Gastrocnemius medialis (tissue), 4 donors: Measurements from ENCODE around the gene RNF128. TPM values are rescaled to one million over a fixed set of nuclear protein-coding genes. Genes with fewer than 3 reads are reported as not detected.

ENCODE experiments used
- ATAC-seq, 2 donors: fragments of 150-250 bp; one replicate each; pipeline ENCODE4 v1.9.1; 2016
- DNase-seq, 2 donors: peaks; one replicate each; pipeline ENCODE4 v3.0.0-alpha.2; 2019
- H3K27ac ChIP-seq, 4 donors: fragments of 200-600 bp; sonication (generic); 1 replicate in 1 of 4; 2 replicates in 3 of 4; pipeline ENCODE4 v1.5.1; 2016 to 2018; ENCODE audit warnings: mild to moderate bottlenecking in 2 of 4, moderate library complexity in 1 of 4
- H3K27me3 ChIP-seq, 3 donors: fragments of 200-600 bp; sonication (generic) in 2 of 3; 1 replicate in 1 of 3; 2 replicates in 2 of 3; pipeline versions ENCODE4 v1.5.1 to v1.6.0; 2016 to 2019; ENCODE audit warnings: mild to moderate bottlenecking in 1 of 3, moderate library complexity in 1 of 3
- H3K36me3 ChIP-seq, 2 donors: fragments of 200-600 bp; sonication (generic) in 1 of 2; one replicate each; pipeline ENCODE4 v1.5.1; 2017 to 2018
- H3K4me1 ChIP-seq, 2 donors: fragments of 200-600 bp; sonication (generic) in 1 of 2; one replicate each; pipeline ENCODE4 v1.5.1; 2016 to 2017; ENCODE audit warnings: mild to moderate bottlenecking in 2 of 2
- H3K4me3 ChIP-seq, 4 donors: fragments of 200-600 bp; sonication (generic) in 3 of 4; 1 replicate in 1 of 4; 2 replicates in 3 of 4; pipeline ENCODE4 v1.5.1; 2016 to 2019; ENCODE audit warnings: mild to moderate bottlenecking in 2 of 4
- H3K9me3 ChIP-seq, 3 donors: fragments of 200-600 bp; sonication (generic) in 2 of 3; 1 replicate in 1 of 3; 2 replicates in 2 of 3; pipeline ENCODE4 v1.5.1; 2016 to 2019
- POLR2A ChIP-seq, 2 donors: fragments of 450-650 bp; IDR thresholded peaks; one replicate each; pipeline ENCODE4 v1.6.1; 2017; ENCODE audit warnings: antibody characterized with exemption in 2 of 2, mild to moderate bottlenecking in 2 of 2, moderate library complexity in 2 of 2
- in situ Hi-C, 4 donors: fragments of 200-750 bp; cut with MboI; loops; one replicate each; pipeline versions ENCODE4 v1.15.0 to v1.8.0; 2017; ENCODE audit warnings: low sequenced_read_pairs in 4 of 4
- intact Hi-C: fragments of 100-400 bp; cut with DNase I; formaldehyde crosslinking; loops from one replicate; pipeline ENCODE4 v1.15.1; 2023; ENCODE audit warnings: low total_unique reads
- total RNA-seq, 4 donors: library from RNA; depleted of rRNA; stranded (reverse); fragments of >200 nt; gene quantifications; one replicate each; pipeline versions ENCODE4 v1.1.0 to v1.2.3, GENCODE V29; 2016
- TF ChIP-seq, protein P1 (sequence below), 5 experiments: fragments of 450-650 bp in 3 of 5; fragments of 200-600 bp in 2 of 5; sonication (generic) in 2 of 5; IDR thresholded peaks in 4 of 5; conservative IDR thresholded peaks in 1 of 5; 1 replicate in 4 of 5; 2 replicates in 1 of 5; pipeline ENCODE4 v1.5.1; 2016 to 2019; ENCODE audit warnings: antibody characterized with exemption in 5 of 5, mild to moderate bottlenecking in 3 of 5, moderate library complexity in 3 of 5

The RNF128 gene
- total RNA-seq, 4 donors from 2014 or later, result 2.7 to 12.2 (median 5.5) TPM

GRCh38 chrX:106780264-106780663 is 53.8 kb downstream of the RNF128 start:
- Histone ChIP-seq H3K36me3 (no peaks in the 10 kb centered on the region), H3K4me1 (no peaks in the 10 kb centered on the region), H3K9me3 (no peaks in the 10 kb centered on the region), H3K27ac (no peak overlapping the region), H3K27me3 (no peaks in the 10 kb centered on the region), H3K4me3 (no peak overlapping the region)
- in situ Hi-C loops, result loop anchor here in 3 of 4 donors (25.0 kb wide), 2 partner anchors 168 to 293 kb away; partner anchors contain the start of gene RADX (in 1 of the 3)
- ATAC-seq, result no peak
- intact Hi-C loops, result no loop called here
- no peak for DNase-seq
- TF ChIP-seq, protein P1, sequence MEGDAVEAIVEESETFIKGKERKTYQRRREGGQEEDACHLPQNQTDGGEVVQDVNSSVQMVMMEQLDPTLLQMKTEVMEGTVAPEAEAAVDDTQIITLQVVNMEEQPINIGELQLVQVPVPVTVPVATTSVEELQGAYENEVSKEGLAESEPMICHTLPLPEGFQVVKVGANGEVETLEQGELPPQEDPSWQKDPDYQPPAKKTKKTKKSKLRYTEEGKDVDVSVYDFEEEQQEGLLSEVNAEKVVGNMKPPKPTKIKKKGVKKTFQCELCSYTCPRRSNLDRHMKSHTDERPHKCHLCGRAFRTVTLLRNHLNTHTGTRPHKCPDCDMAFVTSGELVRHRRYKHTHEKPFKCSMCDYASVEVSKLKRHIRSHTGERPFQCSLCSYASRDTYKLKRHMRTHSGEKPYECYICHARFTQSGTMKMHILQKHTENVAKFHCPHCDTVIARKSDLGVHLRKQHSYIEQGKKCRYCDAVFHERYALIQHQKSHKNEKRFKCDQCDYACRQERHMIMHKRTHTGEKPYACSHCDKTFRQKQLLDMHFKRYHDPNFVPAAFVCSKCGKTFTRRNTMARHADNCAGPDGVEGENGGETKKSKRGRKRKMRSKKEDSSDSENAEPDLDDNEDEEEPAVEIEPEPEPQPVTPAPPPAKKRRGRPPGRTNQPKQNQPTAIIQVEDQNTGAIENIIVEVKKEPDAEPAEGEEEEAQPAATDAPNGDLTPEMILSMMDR (IDR thresholded peaks at IDR 0.05 in 4 of 5, conservative IDR thresholded peaks at IDR 0.05 in 1 of 5), result no peak

DNA sequence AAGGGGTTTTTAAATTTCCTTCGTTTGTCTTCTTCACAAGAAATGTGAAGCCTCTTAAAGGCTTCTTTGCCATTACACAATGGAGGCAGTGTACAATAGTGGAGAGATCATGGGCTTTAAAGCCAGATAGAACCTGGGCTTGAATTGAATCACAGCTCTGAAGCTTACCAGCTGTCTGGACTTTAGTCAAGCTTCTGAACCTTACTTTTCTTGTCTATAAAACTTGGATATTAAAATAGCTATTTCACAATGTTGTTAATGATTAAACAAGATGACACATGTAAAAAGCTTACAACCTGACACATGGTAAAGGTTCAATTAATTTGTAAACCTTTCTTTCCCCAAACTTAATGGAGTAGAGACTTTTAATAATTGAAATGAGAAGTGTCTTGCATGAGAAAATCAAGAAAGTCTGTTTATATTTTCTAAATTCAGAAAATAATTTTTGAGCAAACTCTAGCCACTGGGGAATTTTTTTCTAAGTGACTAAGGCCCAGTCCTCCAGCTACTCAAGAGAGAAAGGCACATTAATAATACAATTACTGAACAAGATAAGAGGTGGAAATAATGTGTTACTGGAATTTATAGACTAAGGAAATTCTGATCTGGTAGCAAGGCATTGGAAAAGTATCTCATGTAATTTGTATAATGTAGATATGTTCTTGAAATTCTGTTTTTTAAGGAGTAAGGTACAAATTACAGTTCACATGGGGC is 54.3 kb downstream of the RNF128 start:
- no peak for DNase-seq

DNA sequence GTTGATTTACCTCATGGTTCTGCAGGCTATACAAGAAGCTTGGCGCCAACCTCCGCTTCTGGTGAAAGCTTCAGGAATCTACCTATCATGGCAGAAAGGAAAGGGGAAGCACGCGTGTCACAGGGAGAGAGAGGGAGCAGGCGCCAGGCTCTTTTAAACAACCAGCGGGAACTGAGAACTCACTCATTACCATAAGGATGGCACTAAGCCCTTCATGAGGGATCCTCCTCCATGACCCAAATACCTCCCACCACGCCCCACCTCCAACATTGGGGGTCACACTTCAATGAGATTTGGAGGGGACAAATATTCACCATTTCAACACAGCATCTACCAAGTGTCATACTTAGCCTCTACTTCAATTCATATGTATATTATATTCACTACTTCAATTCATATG is 57.2 kb downstream of the RNF128 start:
- H3K4me1 ChIP-seq, result no peaks in the 10 kb centered on the region
- no peaks in the 10 kb centered on the region for H3K36me3 ChIP-seq
- intact Hi-C loops, result no loop called here
- no peak overlapping the region for H3K4me3 ChIP-seq
- ATAC-seq (no peak), DNase-seq (no peak)
- in situ Hi-C loops, result loop anchor here in 3 of 4 donors (25.0 kb wide), 2 partner anchors 171 to 296 kb away; partner anchors contain the start of gene RADX (in 1 of the 3)
- TF ChIP-seq, protein P1 (IDR thresholded peaks at IDR 0.05 in 4 of 5, conservative IDR thresholded peaks at IDR 0.05 in 1 of 5), result no peak
- no peak for TF ChIP-seq POLR2A (IDR thresholded peaks at IDR 0.05)
- no peaks in the 10 kb centered on the region for H3K27me3 ChIP-seq
- no peak overlapping the region for H3K27ac ChIP-seq
- no peaks in the 10 kb centered on the region for H3K9me3 ChIP-seq

More for the DNA sequence above, 54.3 kb downstream of the RNF128 start:
- intact Hi-C loops (no loop called here), in situ Hi-C loops (loop anchor here in 3 of 4 donors (25.0 kb wide), 2 partner anchors 169 to 294 kb away; partner anchors contain the start of gene RADX (in 1 of the 3))
- no peak for ATAC-seq
- no peaks in the 10 kb centered on the region for H3K4me1 ChIP-seq
- no peak overlapping the region for H3K4me3 ChIP-seq
- H3K27me3 ChIP-seq, result no peaks in the 10 kb centered on the region
- TF ChIP-seq, protein P1 (IDR thresholded peaks at IDR 0.05 in 4 of 5, conservative IDR thresholded peaks at IDR 0.05 in 1 of 5), result no peak
- no peak for TF ChIP-seq POLR2A (IDR thresholded peaks at IDR 0.05)
- H3K9me3 ChIP-seq, result no peaks in the 10 kb centered on the region
- no peaks in the 10 kb centered on the region for H3K36me3 ChIP-seq
- no peak overlapping the region for H3K27ac ChIP-seq

- no peak for DNase-seq
- no peak for ATAC-seq
- H3K4me1 ChIP-seq, result no peaks in the 10 kb centered on the region
- H3K27ac ChIP-seq, result no peak overlapping the region
- H3K4me3 ChIP-seq, result no peak overlapping the region
- intact Hi-C loops (no loop called here), in situ Hi-C loops (loop anchor here (10.0 to 25.0 kb wide), 3 partner anchors 179 to 307 kb away; partner anchors contain the start of gene RADX (in 1 of the 4))
- no peaks in the 10 kb centered on the region for H3K9me3 ChIP-seq
- no peaks in the 10 kb centered on the region for H3K36me3 ChIP-seq
- TF ChIP-seq, protein P1 (IDR thresholded peaks at IDR 0.05 in 4 of 5, conservative IDR thresholded peaks at IDR 0.05 in 1 of 5), result peak in 2 of 5 experiments; percentile 18 to 29
- no peak for TF ChIP-seq POLR2A (IDR thresholded peaks at IDR 0.05)
- H3K27me3 ChIP-seq, result no peaks in the 10 kb centered on the region
These were observed 65.0 kb downstream of the RNF128 start for GRCh38 chrX:106791495-106791894.
